DOHH2 (cell line): ENCODE results near the gene CAPN10.

Source experiments
- H3F3A ChIP-seq: fragments of 200-600 bp; sonication (generic), shearing (Covaris generic); 2 replicates; pipeline ENCODE4 v1.6.0; 2016; ENCODE audit warnings: antibody characterized with exemption, mild to moderate bottlenecking; ENCODE audit not compliant: control insufficient read depth, insufficient read depth
- H3K27ac ChIP-seq: fragments of 200-600 bp; sonication (generic); 2 replicates; pipeline ENCODE4 v1.5.1; 2014; ENCODE audit warnings: low read depth, mild to moderate bottlenecking, low read length, moderate library complexity
- H3K27me3 ChIP-seq: fragments of 200-600 bp; sonication (generic); 2 replicates; pipeline ENCODE4 v1.6.1; 2014; ENCODE audit warnings: mild to moderate bottlenecking, low read length, mixed read lengths; ENCODE audit not compliant: control insufficient read depth
- H3K36me3 ChIP-seq: fragments of 200-600 bp; sonication (generic); 2 replicates; pipeline ENCODE4 v1.6.1; 2014; ENCODE audit warnings: mild to moderate bottlenecking, low read length, moderate library complexity, mixed read lengths; ENCODE audit not compliant: control insufficient read depth
- H3K4me1 ChIP-seq: fragments of 200-600 bp; sonication (generic); 2 replicates; pipeline ENCODE4 v1.6.1; 2014; ENCODE audit warnings: mild to moderate bottlenecking, low read length, mixed read lengths; ENCODE audit not compliant: control insufficient read depth
- H3K4me2 ChIP-seq: fragments of 200-600 bp; sonication (generic); 2 replicates; pipeline ENCODE4 v1.6.0; 2014; ENCODE audit warnings: mild to moderate bottlenecking, low read length, moderate library complexity
- H3K4me3 ChIP-seq: fragments of 200-600 bp; sonication (generic); 2 replicates; pipeline ENCODE4 v1.5.1; 2014; ENCODE audit warnings: mild to moderate bottlenecking, low read length, mixed read lengths
- H3K79me2 ChIP-seq: fragments of 200-600 bp; sonication (generic); 2 replicates; pipeline ENCODE4 v1.6.1; 2014; ENCODE audit warnings: mild to moderate bottlenecking, low read length, mixed read lengths; ENCODE audit not compliant: control insufficient read depth
- H3K9me2 ChIP-seq: fragments of 200-600 bp; sonication (generic); replicated peaks from 2 replicates; pipeline ENCODE4 v1.6.1; 2014; ENCODE audit warnings: mild to moderate bottlenecking, low read length, mixed read lengths; ENCODE audit not compliant: control insufficient read depth
- H3K9me3 ChIP-seq: fragments of 200-600 bp; sonication (generic); 2 replicates; pipeline ENCODE4 v1.6.1; 2014; ENCODE audit warnings: antibody characterized with exemption, low read length, mixed read lengths; ENCODE audit not compliant: control insufficient read depth, insufficient read depth
- H4K20me1 ChIP-seq: fragments of 200-600 bp; sonication (generic); 2 replicates; pipeline ENCODE4 v1.6.0; 2014; ENCODE audit warnings: low read depth, mild to moderate bottlenecking, antibody characterized with exemption, low read length, moderate library complexity; ENCODE audit not compliant: control insufficient read depth, insufficient read depth
- CTCF ChIP-seq: fragments of 200-600 bp; sonication (generic); IDR thresholded peaks from one replicate; pipeline ENCODE4 v1.5.1; 2014; ENCODE audit warnings: antibody characterized with exemption, mild to moderate bottlenecking, low read depth, low read length; ENCODE audit not compliant: poor library complexity, severe bottlenecking
- EZH2phosphoT487 ChIP-seq: fragments of 200-600 bp; sonication (generic); IDR thresholded peaks from 2 replicates; pipeline ENCODE4 v1.6.1; 2017; ENCODE audit warnings: borderline replicate concordance, mild to moderate bottlenecking, antibody characterized with exemption, low read length, moderate library complexity, mixed read lengths

The CAPN10 gene

GRCh38 chr2:240644859-240645301 is 58.3 kb downstream of the CAPN10 start:
- H3K27ac ChIP-seq, result no peak overlapping the region
- peaks cover 8% of the 10 kb centered on the region; the same call in 1 of the 2 replicates for H3K9me3 ChIP-seq
- H4K20me1 ChIP-seq, result no peaks in the 10 kb centered on the region
- TF ChIP-seq EZH2phosphoT487, result no peak
- no peak for TF ChIP-seq CTCF
- no peak overlapping the region for H3K4me3 ChIP-seq
- peaks cover 9% of the 10 kb centered on the region; the same call in 1 of the 2 replicates for H3K27me3 ChIP-seq
- H3K9me2 ChIP-seq, result no peaks in the 10 kb centered on the region
- H3K79me2 ChIP-seq, result no peaks in the 10 kb centered on the region
- H3K4me2 ChIP-seq, result no peak overlapping the region
- H3F3A ChIP-seq, result no peaks in the 10 kb centered on the region
- no peaks in the 10 kb centered on the region for H3K36me3 ChIP-seq
- H3K4me1 ChIP-seq, result no peaks in the 10 kb centered on the region

GRCh38 chr2:240645346-240645745 is 58.8 kb downstream of the CAPN10 start:
- H3K4me1 ChIP-seq, result no peaks in the 10 kb centered on the region
- H3K36me3 ChIP-seq, result no peaks in the 10 kb centered on the region
- H3K27me3 ChIP-seq, result peaks cover 9% of the 10 kb centered on the region; the same call in 1 of the 2 replicates
- H4K20me1 ChIP-seq, result no peaks in the 10 kb centered on the region
- H3F3A ChIP-seq, result no peaks in the 10 kb centered on the region
- no peak for TF ChIP-seq CTCF
- TF ChIP-seq EZH2phosphoT487, result no peak
- H3K79me2 ChIP-seq, result no peaks in the 10 kb centered on the region
- no peak overlapping the region for H3K4me2 ChIP-seq
- no peak overlapping the region for H3K4me3 ChIP-seq
- H3K9me3 ChIP-seq, result peaks cover 8% of the 10 kb centered on the region; the same call in 1 of the 2 replicates
- no peak overlapping the region for H3K27ac ChIP-seq
- no peaks in the 10 kb centered on the region for H3K9me2 ChIP-seq

- Histone ChIP-seq H3K9me2 (no peaks in the 10 kb centered on the region), H3K79me2 (no peaks in the 10 kb centered on the region), H3K4me2 (no peak overlapping the region), H3K4me1 (no peaks in the 10 kb centered on the region), H3K27me3 (peaks cover 9% of the 10 kb centered on the region; the same call in 1 of the 2 replicates), H4K20me1 (no peaks in the 10 kb centered on the region), H3K4me3 (no peak overlapping the region), H3K9me3 (peaks cover 8% of the 10 kb centered on the region; the same call in 1 of the 2 replicates), H3K27ac (no peak overlapping the region), H3K36me3 (no peaks in the 10 kb centered on the region), H3F3A (no peaks in the 10 kb centered on the region)
- TF ChIP-seq EZH2phosphoT487 (no peak), CTCF (no peak)
These were observed 59.3 kb downstream of the CAPN10 start for GRCh38 chr2:240645801-240646175.
